Transverse colon (tissue), 4 donors: ENCODE measurements around the gene EFCAB11.

Experiments used
- CTCF ChIP-seq, 5 experiments: fragments of 200-600 bp in 3 of 5; fragments of 450-650 bp in 2 of 5; sonication (generic) in 3 of 5; IDR thresholded peaks; 1 replicate in 2 of 5; 2 replicates in 3 of 5; pipeline ENCODE4 v1.5.1; 2016 to 2017; ENCODE audit warnings: antibody characterized with exemption in 5 of 5, inconsistent platforms in 3 of 5, mild to moderate bottlenecking in 2 of 5, moderate library complexity in 1 of 5
- EP300 ChIP-seq: sonication (generic); formaldehyde crosslinking; IDR thresholded peaks from one replicate; pipeline ENCODE4 v1.6.1; 2017; ENCODE audit warnings: antibody characterized with exemption, low read depth
- POLR2A ChIP-seq: fragments of 450-650 bp; IDR thresholded peaks from one replicate; pipeline ENCODE4 v1.6.1; 2016; ENCODE audit warnings: antibody characterized with exemption, mild to moderate bottlenecking, moderate library complexity
- POLR2AphosphoS5 ChIP-seq, 3 donors: sonication (generic); formaldehyde crosslinking; IDR thresholded peaks; one replicate each; pipeline ENCODE4 v1.6.1; 2016; ENCODE audit warnings: antibody characterized with exemption in 3 of 3

- no peak for TF ChIP-seq POLR2A
- TF ChIP-seq CTCF (IDR thresholded peaks at IDR 0.05), result no peak
- TF ChIP-seq EP300, result no peak
- no peak for TF ChIP-seq POLR2AphosphoS5 (IDR thresholded peaks at IDR 0.05)
These were observed 3.3 kb upstream of the EFCAB11 start for GRCh38 chr14:89957791-89958190.
